Erythroblast (primary cell): ENCODE measurements around the gene TCERG1L.

ENCODE experiments used
- GATA1 ChIP-seq: IDR thresholded peaks from 2 replicates; pipeline ENCODE4 v1.6.1; 2011; ENCODE audit warnings: low read depth, mild to moderate bottlenecking, control low read depth, low read length, moderate library complexity
- POLR2A ChIP-seq: IDR thresholded peaks from 2 replicates; pipeline ENCODE4 v1.6.1; 2011; ENCODE audit warnings: mild to moderate bottlenecking, low read length

DNA sequence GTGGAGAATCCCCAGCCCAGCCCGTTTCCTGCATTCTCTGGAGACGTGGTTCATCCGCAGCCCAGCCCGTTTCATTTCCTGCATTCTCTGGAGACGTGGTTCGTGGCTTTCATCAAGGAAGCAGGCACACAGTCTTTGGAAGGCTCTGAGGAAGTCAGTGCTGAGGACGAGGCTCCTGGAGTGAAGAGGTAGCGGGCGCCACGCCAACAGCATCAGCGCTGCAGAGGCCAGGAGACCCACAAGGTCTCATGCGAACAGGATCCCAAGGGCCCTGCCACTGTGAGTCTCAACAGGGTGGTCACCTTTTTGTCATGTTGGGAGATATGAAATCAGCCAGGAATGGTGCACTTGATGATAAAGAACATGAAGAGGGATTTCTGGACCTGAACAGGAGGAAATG lies 12.4 kb upstream of the TCERG1L start:
- TF ChIP-seq POLR2A (no peak), GATA1 (no peak)
